ENCODE data around the gene SRL.

Gene SRL

GRCh38 chr16:4190712-4191333 is 51.1 kb downstream of the SRL start:
- Histone ChIP-seq H3K4me3 (ENCODE audit: low read depth, low read length) (no peak overlapping the region), H3K27ac (no peak overlapping the region), H3K27me3 (replicated peaks) (no peaks in the 10 kb centered on the region), H3K36me3 (replicated peaks) (no peaks in the 10 kb centered on the region)
- TF ChIP-seq CTCF (IDR thresholded peaks at IDR 0.05; ENCODE audit: low read depth, low read length, missing control alignments) = no peak
- in situ Hi-C loops (cut with HindIII; ENCODE audit: low pct_ligation_motif_present, low sequenced_read_pairs) = no loop called here
- DNase-seq = peak; percentile 47

- no peak for DNase-seq
- H3K36me3 ChIP-seq (replicated peaks) = no peaks in the 10 kb centered on the region
- in situ Hi-C loops (cut with HindIII; ENCODE audit: low pct_ligation_motif_present, low sequenced_read_pairs) = no loop called here
- no peak overlapping the region for H3K4me3 ChIP-seq (ENCODE audit: low read depth, low read length)
- no peak for TF ChIP-seq CTCF (IDR thresholded peaks at IDR 0.05; ENCODE audit: low read depth, low read length, missing control alignments)
- H3K27me3 ChIP-seq (replicated peaks) = no peaks in the 10 kb centered on the region
- no peak overlapping the region for H3K27ac ChIP-seq
Measured at GRCh38 chr16:4190086-4190485, 51.8 kb downstream of the SRL start.

DNA sequence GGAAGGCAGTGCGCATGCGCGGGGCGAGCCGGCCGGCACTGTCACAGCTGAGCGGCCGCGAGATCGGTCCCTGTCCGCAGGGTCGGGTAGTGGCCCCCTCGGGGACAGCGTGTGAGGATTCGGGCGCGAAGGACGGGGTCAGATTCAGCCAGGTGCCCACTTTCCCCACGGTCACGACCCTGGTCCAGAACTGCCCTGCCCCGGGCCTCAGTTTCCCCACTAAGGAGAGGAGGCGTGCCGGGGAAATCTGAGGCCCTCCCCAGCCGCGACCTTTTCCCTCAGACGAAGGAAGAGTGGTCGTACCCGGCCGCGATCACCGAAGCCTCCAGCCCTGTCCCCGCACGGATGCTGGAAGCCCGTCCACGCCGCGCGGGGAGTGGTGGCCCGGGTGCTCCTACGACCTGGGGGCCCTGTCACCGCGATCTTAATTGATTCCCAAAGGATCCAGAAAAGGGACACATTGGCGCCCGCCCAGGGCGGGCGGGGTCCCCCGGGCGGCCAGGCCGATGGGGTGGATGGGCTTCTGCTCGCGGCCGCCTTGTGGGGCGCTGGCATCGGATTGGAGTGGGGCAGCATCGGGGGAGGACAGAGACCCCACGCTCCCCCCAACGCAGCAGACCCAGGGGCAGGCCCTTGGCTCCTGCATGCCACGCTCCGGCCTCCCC is 57.7 kb downstream of the SRL start:
- DNase-seq = no peak
- peak overlapping the region; percentile 77 for H3K4me3 ChIP-seq (ENCODE audit: low read depth, low read length)
- no peaks in the 10 kb centered on the region for H3K27me3 ChIP-seq (replicated peaks)
- in situ Hi-C loops (cut with HindIII; ENCODE audit: low pct_ligation_motif_present, low sequenced_read_pairs) = no loop called here
- no peak overlapping the region for H3K27ac ChIP-seq
- H3K36me3 ChIP-seq (replicated peaks) = no peaks in the 10 kb centered on the region
- TF ChIP-seq CTCF (IDR thresholded peaks at IDR 0.05; ENCODE audit: low read depth, low read length, missing control alignments) = no peak

- TF ChIP-seq CTCF (IDR thresholded peaks at IDR 0.05; ENCODE audit: low read depth, low read length, missing control alignments) = peak; percentile 9
- in situ Hi-C loops (cut with HindIII; ENCODE audit: low pct_ligation_motif_present, low sequenced_read_pairs) = no loop called here
- Histone ChIP-seq H3K27ac (peak overlapping the region; percentile 46), H3K27me3 (replicated peaks) (no peaks in the 10 kb centered on the region), H3K36me3 (replicated peaks) (no peaks in the 10 kb centered on the region), H3K4me3 (ENCODE audit: low read depth, low read length) (peak overlapping the region; percentile 77)
- DNase-seq = peak; percentile 80
Measured at GRCh38 chr16:4183237-4184037, 58.4 kb downstream of the SRL start.

DNA sequence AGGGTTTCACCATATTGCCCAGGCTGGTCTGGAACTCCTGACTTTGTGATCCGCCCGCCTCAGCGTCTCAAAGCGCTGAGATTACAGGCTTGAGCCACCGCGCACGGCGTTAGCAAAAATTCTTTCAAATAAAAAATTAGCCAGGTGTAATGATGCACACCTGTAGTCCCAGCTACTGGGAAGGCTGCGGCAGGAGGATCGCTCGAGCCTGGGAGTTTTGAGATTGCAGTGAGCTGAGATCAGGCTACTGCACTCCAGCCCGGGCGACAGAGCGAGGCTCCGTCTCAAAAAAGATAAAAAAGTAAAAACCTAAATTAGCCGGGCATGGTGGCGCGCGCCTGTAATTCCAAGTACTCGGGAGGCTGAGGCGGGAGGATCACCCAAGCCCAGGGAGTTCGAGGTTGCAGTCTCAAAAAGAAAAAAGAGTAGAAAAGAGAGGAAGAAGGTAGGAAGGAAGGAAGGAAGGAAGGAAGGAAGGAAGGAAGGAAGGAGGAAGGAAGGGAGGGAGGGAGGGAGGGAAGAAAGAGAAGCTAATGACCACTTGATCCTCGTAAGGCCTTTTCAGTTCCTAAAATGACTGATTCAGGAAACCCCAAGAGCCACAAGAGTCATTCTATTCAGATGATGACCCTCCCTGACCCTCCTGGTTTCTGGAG is 59.2 kb downstream of the SRL start:
- Histone ChIP-seq H3K36me3 (replicated peaks) (no peaks in the 10 kb centered on the region), H3K4me3 (ENCODE audit: low read depth, low read length) (peak overlapping the region; percentile 77), H3K27me3 (replicated peaks) (no peaks in the 10 kb centered on the region), H3K27ac (no peak overlapping the region)
- in situ Hi-C loops (cut with HindIII; ENCODE audit: low pct_ligation_motif_present, low sequenced_read_pairs) = no loop called here
- TF ChIP-seq CTCF (IDR thresholded peaks at IDR 0.05; ENCODE audit: low read depth, low read length, missing control alignments) = no peak
- no peak for DNase-seq
